Esophagus muscularis mucosa (tissue), 3 donors: ENCODE data around the gene KBTBD4.

ENCODE experiments used
- CTCF ChIP-seq, 3 experiments: fragments of 200-600 bp in 2 of 3; fragments of 450-650 bp in 1 of 3; sonication (generic) in 2 of 3; IDR thresholded peaks; one replicate each; pipeline ENCODE4 v1.5.1; 2017 to 2019; ENCODE audit warnings: antibody characterized with exemption in 3 of 3, mild to moderate bottlenecking in 2 of 3, moderate library complexity in 1 of 3
- EP300 ChIP-seq: sonication (generic); formaldehyde crosslinking; IDR thresholded peaks from one replicate; pipeline ENCODE4 v1.6.1; 2017; ENCODE audit warnings: antibody characterized with exemption

- TF ChIP-seq CTCF (IDR thresholded peaks at IDR 0.05) (no peak), EP300 (no peak)
Measured at GRCh38 chr11:47552056-47552565, 26.7 kb downstream of the KBTBD4 start.
